ENCODE results near the gene SSX4. TPM values are rescaled to one million over a fixed set of nuclear protein-coding genes. Genes with fewer than 3 reads are reported as not detected.
"Not testable (repeated sequence)": the region's sequence is repeated elsewhere in the genome, so short reads cannot be mapped to it uniquely, and the experiment has no call there.

Gene SSX4
- total RNA-seq, 2 donors from 2014 or later, result not detected

DNA sequence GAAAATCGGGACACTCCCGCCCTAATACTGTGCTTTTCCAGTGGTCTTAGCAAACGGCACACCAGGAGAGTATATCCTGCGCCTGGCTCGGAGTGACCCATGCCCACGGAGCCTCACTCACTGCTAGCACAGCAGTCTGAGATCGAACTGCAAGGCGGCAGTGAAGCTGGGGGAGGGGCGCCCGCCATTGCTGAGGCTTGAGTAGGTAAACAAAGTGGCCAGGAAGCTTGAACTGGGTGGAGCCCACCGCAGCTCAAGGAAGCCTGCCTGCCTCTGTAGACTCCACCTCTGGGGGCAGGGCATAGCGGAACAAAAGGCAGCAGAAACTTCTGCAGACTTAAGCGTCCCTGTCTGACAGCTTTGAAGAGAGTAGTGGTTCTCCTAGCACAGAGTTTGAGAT is 50.4 kb downstream of the SSX4 start:
- H3K4me1 Mint-ChIP-seq (ENCODE audit: low read depth in 2 of 2); H3K27ac Mint-ChIP-seq; ATAC-seq; H3K9me3 Mint-ChIP-seq; H3K4me3 Mint-ChIP-seq; DNase-seq (ENCODE audit: low spot score); H3K36me3 Mint-ChIP-seq: not testable (repeated sequence)
- peaks cover 14 to 25% of the 10 kb centered on the region in 2 donors for H3K27me3 Mint-ChIP-seq

Other genes starting within 250 kb of the SSX4 start
- gene SSX5, start 186.7 kb upstream of the SSX4 start, total RNA-seq, result not detected
- not detected for gene SSX1, start 128.1 kb upstream of the SSX4 start, total RNA-seq
- not detected for gene SSX3, start 26.8 kb upstream of the SSX4 start, total RNA-seq
- not detected for gene SSX4B, start 28.4 kb downstream of the SSX4 start, total RNA-seq
- gene SLC38A5, start 86.7 kb downstream of the SSX4 start, total RNA-seq, result 100 to 1,000 TPM in 1 of 2 donors, 10 to 100 TPM in 1; 70.7 to 156 TPM
- gene FTSJ1, start 92.7 kb downstream of the SSX4 start, total RNA-seq, result 100 to 1,000 TPM in 1 of 2 donors, 10 to 100 TPM in 1; 83.8 to 120 TPM
- 10 to 100 TPM; 25.9 to 31.0 TPM for gene PORCN, start 125.5 kb downstream of the SSX4 start, total RNA-seq
- gene EBP, start 138.3 kb downstream of the SSX4 start, total RNA-seq, result 100 to 1,000 TPM; 380 to 399 TPM
- 10 to 100 TPM; 31.8 to 37.0 TPM for gene TBC1D25, start 156.2 kb downstream of the SSX4 start, total RNA-seq
- gene RBM3, start 190.9 kb downstream of the SSX4 start, total RNA-seq, result 100 to 1,000 TPM; 329 to 362 TPM
- 10 to 100 TPM; 39.7 to 64.7 TPM for gene WDR13, start 214.0 kb downstream of the SSX4 start, total RNA-seq